GM06990 (cell line): ENCODE results near the gene RNF150.

Source experiments
- DNase-seq: peaks from one replicate; pipeline ENCODE4 v3.0.0-alpha.2; 2011; ENCODE audit not compliant: insufficient read length; ENCODE audit errors: extremely low read depth
- H3K27me3 ChIP-seq: replicated peaks from 2 replicates; pipeline ENCODE4 v1.6.0; 2011; ENCODE audit warnings: low read length; ENCODE audit not compliant: control insufficient read depth, insufficient read depth
- H3K36me3 ChIP-seq: 2 replicates; pipeline ENCODE4 v1.5.1; 2011; ENCODE audit warnings: low read length; ENCODE audit not compliant: control insufficient read depth, insufficient read depth
- H3K4me3 ChIP-seq: replicated peaks from 2 replicates; pipeline ENCODE4 v1.5.1; 2011; ENCODE audit warnings: low read depth, mild to moderate bottlenecking, control low read depth, low read length
- TF ChIP-seq, protein P1 (sequence below): IDR thresholded peaks from 2 replicates; pipeline ENCODE4 v1.5.1; 2011; ENCODE audit warnings: low read length, control low read depth, mild to moderate bottlenecking, inconsistent platforms; ENCODE audit not compliant: insufficient read depth, poor library complexity, severe bottlenecking

The RNF150 gene

DNA sequence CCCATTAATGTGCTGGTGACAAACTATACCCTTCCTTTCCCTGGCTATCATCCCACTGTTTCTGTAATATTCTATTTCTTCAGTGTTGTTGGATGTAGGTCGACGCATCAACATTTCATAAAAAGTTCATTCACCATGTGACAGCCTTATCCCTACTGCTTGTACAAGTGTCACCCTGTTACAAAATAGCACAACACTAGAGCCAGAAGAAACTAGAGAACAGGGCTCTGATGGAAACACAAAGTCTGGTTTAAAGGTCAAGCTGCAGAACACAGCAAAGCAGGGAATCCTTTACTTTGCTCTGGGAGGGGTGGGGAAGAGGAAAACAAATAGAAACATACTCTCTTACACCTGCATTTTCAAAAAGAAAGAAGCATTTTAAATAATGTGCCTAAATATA lies 245.8 kb downstream of the RNF150 start:
- H3K36me3 ChIP-seq, result no peaks in the 10 kb centered on the region
- no peak overlapping the region for H3K4me3 ChIP-seq
- H3K27me3 ChIP-seq, result no peaks in the 10 kb centered on the region
- DNase-seq, result no peak
- TF ChIP-seq, protein P1, sequence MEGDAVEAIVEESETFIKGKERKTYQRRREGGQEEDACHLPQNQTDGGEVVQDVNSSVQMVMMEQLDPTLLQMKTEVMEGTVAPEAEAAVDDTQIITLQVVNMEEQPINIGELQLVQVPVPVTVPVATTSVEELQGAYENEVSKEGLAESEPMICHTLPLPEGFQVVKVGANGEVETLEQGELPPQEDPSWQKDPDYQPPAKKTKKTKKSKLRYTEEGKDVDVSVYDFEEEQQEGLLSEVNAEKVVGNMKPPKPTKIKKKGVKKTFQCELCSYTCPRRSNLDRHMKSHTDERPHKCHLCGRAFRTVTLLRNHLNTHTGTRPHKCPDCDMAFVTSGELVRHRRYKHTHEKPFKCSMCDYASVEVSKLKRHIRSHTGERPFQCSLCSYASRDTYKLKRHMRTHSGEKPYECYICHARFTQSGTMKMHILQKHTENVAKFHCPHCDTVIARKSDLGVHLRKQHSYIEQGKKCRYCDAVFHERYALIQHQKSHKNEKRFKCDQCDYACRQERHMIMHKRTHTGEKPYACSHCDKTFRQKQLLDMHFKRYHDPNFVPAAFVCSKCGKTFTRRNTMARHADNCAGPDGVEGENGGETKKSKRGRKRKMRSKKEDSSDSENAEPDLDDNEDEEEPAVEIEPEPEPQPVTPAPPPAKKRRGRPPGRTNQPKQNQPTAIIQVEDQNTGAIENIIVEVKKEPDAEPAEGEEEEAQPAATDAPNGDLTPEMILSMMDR, result no peak

DNA sequence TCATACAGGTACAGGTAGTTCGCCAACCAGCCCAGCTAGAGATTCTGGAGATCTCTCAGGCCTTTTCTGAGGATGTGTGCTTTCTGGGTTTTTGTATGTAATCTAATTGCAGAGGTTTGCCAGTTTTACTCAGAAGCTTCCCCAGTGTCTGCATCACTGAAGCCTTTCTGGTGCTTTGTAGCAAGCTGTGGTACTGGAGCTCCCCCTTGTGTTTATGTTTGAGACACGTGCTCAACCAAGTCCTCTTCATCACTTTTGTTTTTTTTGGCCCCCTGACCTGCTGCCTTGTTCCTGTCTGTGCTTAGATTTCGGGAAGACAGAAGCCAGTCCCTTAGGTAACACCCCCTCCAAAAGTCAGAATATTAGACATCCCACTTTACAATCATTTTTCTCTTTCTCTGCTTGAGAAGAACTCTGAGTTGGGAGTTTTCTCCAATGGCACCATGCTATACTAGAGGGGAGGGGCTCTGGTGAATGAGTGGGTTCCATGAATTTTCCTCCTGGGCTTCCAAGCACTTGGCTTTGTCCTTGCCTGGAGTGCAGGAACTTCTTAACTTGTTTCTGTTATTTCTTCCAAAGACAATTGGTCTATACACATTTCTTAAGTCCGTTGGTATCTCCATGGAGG lies 248.7 kb downstream of the RNF150 start:
- DNase-seq, result no peak
- H3K4me3 ChIP-seq, result no peak overlapping the region
- TF ChIP-seq, protein P1, result peak; percentile 81
- H3K27me3 ChIP-seq, result no peaks in the 10 kb centered on the region
- H3K36me3 ChIP-seq, result no peaks in the 10 kb centered on the region

- Histone ChIP-seq H3K36me3 (no peaks in the 10 kb centered on the region), H3K27me3 (no peaks in the 10 kb centered on the region), H3K4me3 (no peak overlapping the region)
- no peak for DNase-seq
- TF ChIP-seq, protein P1, result no peak
These were observed 255.5 kb downstream of the RNF150 start for GRCh38 chr4:140877781-140878180.

DNA sequence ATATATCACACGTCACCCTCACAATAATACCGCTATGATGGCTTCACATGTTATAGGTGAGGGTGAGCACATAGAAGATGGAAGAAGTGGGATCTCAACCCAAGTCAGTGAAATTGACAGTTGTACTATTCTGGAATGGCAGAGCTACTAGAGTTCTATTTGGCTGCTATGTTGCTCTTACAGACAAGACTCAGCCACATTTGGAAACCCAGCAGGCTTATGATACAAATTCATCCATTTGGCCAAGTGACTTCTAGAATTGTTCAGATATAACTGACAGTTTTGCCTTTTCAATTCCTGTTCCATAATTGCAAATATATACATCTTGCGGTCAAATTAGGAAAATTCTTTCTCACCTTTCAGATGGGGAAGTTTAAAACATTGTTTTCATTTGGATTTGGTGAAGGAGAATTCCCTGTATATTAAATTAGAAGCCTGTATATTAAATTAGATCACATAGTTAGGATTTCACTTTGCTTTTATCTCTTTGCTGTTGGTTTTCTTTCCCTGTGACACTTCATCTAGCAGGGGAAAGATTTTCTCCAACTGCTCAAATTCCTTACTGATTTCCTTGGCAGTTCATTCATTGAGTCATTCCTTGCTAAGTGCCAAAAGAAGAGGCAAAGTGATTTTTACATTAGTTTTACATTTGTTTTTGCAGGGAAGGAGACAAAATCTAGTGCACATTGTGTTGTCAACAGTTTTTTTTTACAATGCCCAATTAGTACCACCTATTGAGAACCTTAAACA lies 256.5 kb downstream of the RNF150 start:
- Histone ChIP-seq H3K27me3 (no peaks in the 10 kb centered on the region), H3K36me3 (no peaks in the 10 kb centered on the region), H3K4me3 (no peak overlapping the region)
- no peak for DNase-seq
- TF ChIP-seq, protein P1, result no peak

GRCh38 chr4:140875746-140876452 lies 257.4 kb downstream of the RNF150 start:
- Histone ChIP-seq H3K27me3 (no peaks in the 10 kb centered on the region), H3K4me3 (no peak overlapping the region), H3K36me3 (no peaks in the 10 kb centered on the region)
- DNase-seq, result no peak
- TF ChIP-seq, protein P1, result no peak
